PC-3 (cell line): ENCODE measurements around the gene TOP2A. TPM values are rescaled to one million over a fixed set of nuclear protein-coding genes. Genes with fewer than 3 reads are reported as not detected.

ENCODE experiments used
- ATAC-seq: fragments of 200-7000 bp; cut with Tn5 transposase; 2 replicates; pipeline ENCODE4 v1.9.1; 2020; ENCODE audit warnings: mild to moderate bottlenecking, moderate library complexity
- BruUV-seq: library from RNA; stranded (reverse); fragments of 400-500 nt; replicated peaks from 2 replicates; lab custom pipeline; 2021; lab: Mats Ljungman, UMichigan
- CTCF ChIA-PET: fragments of 300-600 bp; sonication (Branson Sonifier 250); formaldehyde crosslinking; loops from one replicate; lab custom pipeline; 2022; ENCODE audit warnings: antibody characterized with exemption; lab: Charles Lee
- POLR2A ChIA-PET: fragments of 300-600 bp; sonication (Branson Sonifier 250); formaldehyde crosslinking; loops from one replicate; lab custom pipeline; 2022; ENCODE audit warnings: antibody characterized with exemption; ENCODE audit not compliant: unreplicated experiment; lab: Charles Lee
- DNase-seq: peaks from one replicate; pipeline ENCODE4 v3.0.0-alpha.2; 2015
- H2AFZ ChIP-seq: fragments of 300-600 bp; sonication (generic); 2 replicates; pipeline ENCODE4 v1.6.0; 2016; ENCODE audit warnings: antibody characterized with exemption, low read length
- H3F3A ChIP-seq: fragments of 300-600 bp; sonication (generic); one replicate; pipeline ENCODE4 v1.6.0; 2017; ENCODE audit warnings: antibody characterized with exemption, low read length, control low read depth, mild to moderate bottlenecking; ENCODE audit not compliant: unreplicated experiment
- H3K27ac ChIP-seq: fragments of 300-600 bp; sonication (generic); 2 replicates; pipeline ENCODE4 v1.5.1; 2016; ENCODE audit warnings: mild to moderate bottlenecking, low read length
- H3K27me3 ChIP-seq: fragments of 300-600 bp; sonication (generic); 2 replicates; pipeline ENCODE4 v1.6.1; 2016; ENCODE audit warnings: low read length, mixed read lengths
- H3K36me3 ChIP-seq: fragments of 300-600 bp; sonication (generic); 2 replicates; pipeline ENCODE4 v1.6.1; 2016; ENCODE audit warnings: low read depth, mixed run types, low read length, mixed read lengths
- H3K4me1 ChIP-seq: fragments of 300-600 bp; sonication (generic); 2 replicates; pipeline ENCODE4 v1.5.1; 2016; ENCODE audit warnings: low read length; ENCODE audit not compliant: insufficient read depth
- H3K4me2 ChIP-seq: fragments of 300-600 bp; sonication (generic); 2 replicates; pipeline ENCODE4 v1.6.0; 2016; ENCODE audit warnings: low read length
- H3K4me3 ChIP-seq: fragments of 300-600 bp; sonication (generic); 2 replicates; pipeline ENCODE4 v1.5.1; 2016; ENCODE audit warnings: mild to moderate bottlenecking, low read length, mixed read lengths
- H3K79me2 ChIP-seq: fragments of 300-600 bp; sonication (generic); 2 replicates; pipeline ENCODE4 v1.6.1; 2017; ENCODE audit warnings: low read length, mixed read lengths
- H3K9ac ChIP-seq: fragments of 300-600 bp; sonication (generic); 2 replicates; pipeline ENCODE4 v1.6.0; 2016; ENCODE audit warnings: mild to moderate bottlenecking, low read length
- H3K9me2 ChIP-seq: fragments of 300-600 bp; sonication (generic); replicated peaks from 2 replicates; pipeline ENCODE4 v1.6.1; 2016; ENCODE audit warnings: mixed run types, low read length, mixed read lengths
- H3K9me3 ChIP-seq: fragments of 300-600 bp; sonication (generic); 2 replicates; pipeline ENCODE4 v1.6.1; 2016; ENCODE audit warnings: low read length, mixed read lengths
- H4K20me1 ChIP-seq: fragments of 300-600 bp; sonication (generic); 2 replicates; pipeline ENCODE4 v1.6.1; 2016; ENCODE audit warnings: low read length, mixed read lengths
- CTCF ChIP-seq: fragments of 300-600 bp; sonication (generic); conservative IDR thresholded peaks from 2 replicates; pipeline ENCODE4 v1.5.1; 2017; ENCODE audit warnings: antibody characterized with exemption, low read depth, mild to moderate bottlenecking, low read length
- EZH2 ChIP-seq: fragments of 300-600 bp; sonication (generic); IDR thresholded peaks from one replicate; pipeline ENCODE4 v1.6.1; 2017; ENCODE audit warnings: antibody characterized with exemption, mild to moderate bottlenecking, low read length; ENCODE audit not compliant: unreplicated experiment
- EZH2phosphoT487 ChIP-seq: fragments of 300-600 bp; sonication (generic); IDR thresholded peaks from 2 replicates; pipeline ENCODE4 v1.6.1; 2018; ENCODE audit warnings: mild to moderate bottlenecking, antibody characterized with exemption, low read length, borderline replicate concordance
- intact Hi-C: fragments of 100-400 bp; cut with micrococcal nuclease; formaldehyde crosslinking; loops from 2 replicates; pipeline ENCODE4 v1.9.0; 2023
- total RNA-seq: library from RNA; depleted of rRNA; stranded (reverse); fragments of >200 nt; gene quantifications from 2 replicates; pipeline ENCODE4 v1.2.3, GENCODE V29; 2014

TOP2A gene
- total RNA-seq, 1 experiment from 2014 or later, result 104 TPM

DNA sequence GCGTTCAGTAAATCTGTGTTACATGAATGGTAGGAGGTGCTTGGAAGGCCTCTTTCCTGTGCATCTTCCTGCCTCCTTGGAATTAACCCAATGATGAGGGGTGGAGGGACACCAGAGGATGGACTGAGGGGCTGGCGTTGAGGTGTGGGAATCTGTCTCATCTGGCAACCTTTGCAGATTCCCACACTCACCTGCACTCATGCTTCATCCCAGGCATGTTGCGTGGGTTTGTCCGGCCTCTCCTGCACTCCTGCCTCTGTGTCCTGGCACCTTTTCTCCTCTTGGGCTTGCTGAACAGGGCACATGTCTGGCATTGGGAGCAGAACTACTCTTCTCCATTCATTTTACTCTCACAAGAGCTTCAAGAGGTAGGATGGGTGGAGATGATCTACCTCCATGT is 22.5 kb upstream of the TOP2A start:
- intact Hi-C loops, result loop anchor here (10.0 kb wide), 1 partner anchor 125 kb away; the partner anchor contains the start of gene CCR7
- POLR2A ChIA-PET, result no interaction called here
- TF ChIP-seq EZH2phosphoT487 (no peak), EZH2 (no peak), CTCF (no peak)

GRCh38 chr17:40437095-40437732 is 19.5 kb upstream of the TOP2A start:
- Histone ChIP-seq H3K27me3 (no peaks in the 10 kb centered on the region), H3F3A (no peaks in the 10 kb centered on the region), H4K20me1 (no peaks in the 10 kb centered on the region), H3K4me2 (no peak overlapping the region), H3K79me2 (no peaks in the 10 kb centered on the region), H3K27ac (no peak overlapping the region), H3K4me1 (no peaks in the 10 kb centered on the region; the same call in 1 of the 2 replicates), H3K4me3 (no peak overlapping the region), H2AFZ (no peak overlapping the region), H3K9me3 (no peaks in the 10 kb centered on the region), H3K9me2 (no peaks in the 10 kb centered on the region), H3K36me3 (no peaks in the 10 kb centered on the region), H3K9ac (no peak overlapping the region)
- no peak for ATAC-seq
- BruUV-seq, result no TSS peak
- intact Hi-C loops, result no loop called here
- TF ChIP-seq CTCF (no peak), EZH2phosphoT487 (no peak), EZH2 (no peak)
- POLR2A ChIA-PET, result no interaction called here
- no peak for DNase-seq
- CTCF ChIA-PET, result no interaction called here

More for the DNA sequence above, 22.5 kb upstream of the TOP2A start:
- no peaks in the 10 kb centered on the region for H3K27me3 ChIP-seq
- no peaks in the 10 kb centered on the region for H3K36me3 ChIP-seq
- H3K9me3 ChIP-seq, result no peaks in the 10 kb centered on the region
- H3K27ac ChIP-seq, result no peak overlapping the region
- no peaks in the 10 kb centered on the region for H3F3A ChIP-seq
- H3K79me2 ChIP-seq, result peaks cover 16% of the 10 kb centered on the region
- no TSS peak for BruUV-seq
- no peak overlapping the region for H3K4me2 ChIP-seq
- no peak overlapping the region for H3K4me3 ChIP-seq
- no peaks in the 10 kb centered on the region for H3K9me2 ChIP-seq
- CTCF ChIA-PET, result interaction anchor here (0.6 kb wide), 1 partner anchor 94 kb away, joined by 5 read pairs; no protein-coding TSS in a partner anchor
- no peaks in the 10 kb centered on the region for H4K20me1 ChIP-seq
- no peak for DNase-seq
- ATAC-seq, result no peak
- no peaks in the 10 kb centered on the region; the same call in 1 of the 2 replicates for H3K4me1 ChIP-seq
- H2AFZ ChIP-seq, result no peak overlapping the region
- H3K9ac ChIP-seq, result no peak overlapping the region

GRCh38 chr17:40436636-40437035 is 18.9 kb upstream of the TOP2A start:
- no peak overlapping the region for H3K4me2 ChIP-seq
- H3K36me3 ChIP-seq, result no peaks in the 10 kb centered on the region
- no peaks in the 10 kb centered on the region; the same call in 1 of the 2 replicates for H3K4me1 ChIP-seq
- no peaks in the 10 kb centered on the region for H4K20me1 ChIP-seq
- no peaks in the 10 kb centered on the region for H3F3A ChIP-seq
- no peaks in the 10 kb centered on the region for H3K9me2 ChIP-seq
- CTCF ChIA-PET, result no interaction called here
- intact Hi-C loops, result no loop called here
- DNase-seq, result no peak
- H3K9ac ChIP-seq, result no peak overlapping the region
- POLR2A ChIA-PET, result no interaction called here
- ATAC-seq, result no peak
- BruUV-seq, result no TSS peak
- H3K9me3 ChIP-seq, result no peaks in the 10 kb centered on the region
- no peaks in the 10 kb centered on the region for H3K79me2 ChIP-seq
- TF ChIP-seq EZH2phosphoT487, result no peak
- no peak for TF ChIP-seq EZH2
- TF ChIP-seq CTCF, result no peak
- H3K4me3 ChIP-seq, result no peak overlapping the region
- no peak overlapping the region for H2AFZ ChIP-seq
- H3K27me3 ChIP-seq, result no peaks in the 10 kb centered on the region
- no peak overlapping the region for H3K27ac ChIP-seq
